ENCODE measurements around the gene RAD21L1. TPM values are rescaled to one million over a fixed set of nuclear protein-coding genes. Genes with fewer than 3 reads are reported as not detected.

The RAD21L1 gene
- total and polyA plus RNA-seq, 2 donors (not counting 3 experiments of a cell fraction or from before 2014, with no cell fraction given): 0.06 TPM; not detected in 1

- Histone ChIP-seq H3K36me3 (ENCODE audit: control insufficient read depth in 2 of 2, extremely low read depth in 1 of 2, insufficient read depth in 2 of 2, low read length in 2 of 2) (no peaks in the 10 kb centered on the region), H3K27ac (ENCODE audit: insufficient read depth, low read depth, low read length) (no peak within 1 kb of the TSS), H3K4me2 (ENCODE audit: insufficient read depth, low read length) (no peak within 1 kb of the TSS), H4K20me1 (replicated peaks; ENCODE audit: control insufficient read depth, extremely low read depth, insufficient read depth, low read length) (no peaks in the 10 kb centered on the region), H2AFZ (ENCODE audit: low read depth, low read length) (no peak within 1 kb of the TSS), H3K27me3 (ENCODE audit: control insufficient read depth in 2 of 2, insufficient read depth in 2 of 2, low read length in 2 of 2) (peaks cover 10 to 12% of the 10 kb centered on the region in 2 experiments), H3K4me3 (replicated peaks in 1 of 3; ENCODE audit: insufficient read depth in 1 of 3, low read depth in 1 of 3, low read length in 3 of 3) (no peak within 1 kb of the TSS), H3K79me2 (ENCODE audit: control insufficient read depth, insufficient read depth, low read length) (no peaks in the 10 kb centered on the region), H3K9ac (replicated peaks; ENCODE audit: extremely low read depth, insufficient read depth, low read length) (no peak within 1 kb of the TSS), H3K9me3 (replicated peaks; ENCODE audit: control insufficient read depth, insufficient read depth, low read length) (no peaks in the 10 kb centered on the region), H3K4me1 (ENCODE audit: control insufficient read depth, extremely low read depth, insufficient read depth, low read length) (no peaks in the 10 kb centered on the region), H3K9me1 (replicated peaks; ENCODE audit: control insufficient read depth, extremely low read depth, insufficient read depth, low read length) (no peaks in the 10 kb centered on the region)
- DNase-seq (ENCODE audit: low read depth, low spot score): no peak
- no TSS peak for BruUV-seq (replicated peaks)
- TF ChIP-seq CTCF (IDR thresholded peaks at IDR 0.05; ENCODE audit: extremely low read depth in 1 of 2, insufficient read depth in 1 of 2, low read depth in 1 of 2, low read length in 2 of 2): no peak
- TF ChIP-seq MAX (IDR thresholded peaks at IDR 0.05; ENCODE audit: insufficient read depth, insufficient read length): no peak
- no peak for TF ChIP-seq POLR2AphosphoS5 (IDR thresholded peaks at IDR 0.05; ENCODE audit: insufficient read depth, low read depth, low read length)
- no peak for TF ChIP-seq FOS (IDR thresholded peaks at IDR 0.05; ENCODE audit: borderline replicate concordance, insufficient read depth, low read length)
- TF ChIP-seq MYC (IDR thresholded peaks at IDR 0.05; ENCODE audit: low read depth, low read length): no peak
- no peak for TF ChIP-seq JUN (IDR thresholded peaks at IDR 0.05; ENCODE audit: borderline replicate concordance, insufficient read depth, insufficient read length, low read depth)
- CTCF ChIA-PET: interaction anchor here (0.6 to 1.7 kb wide), 3 partner anchors 10 to 301 kb away, joined by 4 to 11 read pairs (median 5); no protein-coding TSS in a partner anchor
- POLR2A ChIA-PET: no interaction called here
- intact Hi-C loops (cut with micrococcal nuclease): no loop called here
- FAIRE-seq: no peak
- dilution Hi-C loops (cut with MboI; ENCODE audit: extremely low pct_ligation_motif_present, low sequenced_read_pairs): no loop called here
Measured at GRCh38 chr20:1202762-1203504, 22.9 kb upstream of the RAD21L1 start, which contains the start of gene C20orf202. TSS of gene C20orf202 (plus strand) at chr20:1203454. CDS start at chr20:1203586, 132 bp downstream.
